ENCODE data around the gene HS1BP3. TPM values are rescaled to one million over a fixed set of nuclear protein-coding genes. Genes with fewer than 3 reads are reported as not detected.

Gene HS1BP3
- total RNA-seq, 2 experiments from 2014 or later, result 12.8 to 12.9 TPM

DNA sequence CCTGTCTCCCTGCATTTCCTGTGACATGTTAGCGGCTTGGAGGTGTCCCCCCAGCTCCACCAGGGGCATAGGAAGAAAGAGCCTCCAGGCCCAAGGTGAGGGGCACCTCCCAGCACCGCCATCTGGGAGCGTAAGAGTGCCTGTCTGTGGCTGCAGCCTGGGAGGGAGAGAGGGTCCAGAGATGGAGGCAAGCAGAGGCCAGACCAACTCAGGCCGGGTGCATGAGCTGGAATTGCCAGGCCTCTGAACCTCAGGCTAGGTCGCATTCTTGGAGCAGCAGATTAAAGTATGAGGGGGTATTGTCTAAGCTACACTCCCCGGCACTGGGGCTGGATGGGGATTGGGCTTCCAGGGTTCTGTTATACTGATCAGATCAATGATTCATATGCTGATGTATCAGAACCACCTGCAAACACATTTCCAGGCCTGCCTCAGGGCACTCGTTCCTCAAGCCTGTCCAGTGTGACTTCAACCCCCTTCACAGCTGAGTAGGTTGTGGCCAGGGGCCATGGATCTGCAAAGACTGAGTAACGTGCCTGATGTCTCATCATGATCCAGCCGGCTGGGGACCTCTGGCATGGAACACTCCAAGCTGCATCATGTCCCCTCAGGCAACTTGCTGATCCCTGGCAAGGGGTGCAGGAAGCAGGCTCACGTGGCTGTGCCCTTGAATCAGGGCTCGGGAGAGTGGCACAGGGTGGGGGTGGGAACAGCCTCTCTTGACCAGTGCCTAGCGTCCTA is 73.2 kb downstream of the HS1BP3 start:
- CTCF ChIA-PET, result interaction anchor here (1.0 to 2.8 kb wide), 3 partner anchors 18 to 131 kb away, joined by 3 to 10 read pairs (median 4); partner anchors contain the start of gene RHOB
- Mint-ChIP-seq H3K27ac (peak overlapping the region; percentile 99), H3K4me3 (no peak overlapping the region), H3K27me3 (no peaks in the 10 kb centered on the region), H3K9me3 (ENCODE audit: low read depth) (peaks cover 5% of the 10 kb centered on the region), H3K36me3 (peaks cover 14% of the 10 kb centered on the region), H3K4me1 (peaks cover 54% of the 10 kb centered on the region)
- ATAC-seq, result no peak
- no peak for DNase-seq

DNA sequence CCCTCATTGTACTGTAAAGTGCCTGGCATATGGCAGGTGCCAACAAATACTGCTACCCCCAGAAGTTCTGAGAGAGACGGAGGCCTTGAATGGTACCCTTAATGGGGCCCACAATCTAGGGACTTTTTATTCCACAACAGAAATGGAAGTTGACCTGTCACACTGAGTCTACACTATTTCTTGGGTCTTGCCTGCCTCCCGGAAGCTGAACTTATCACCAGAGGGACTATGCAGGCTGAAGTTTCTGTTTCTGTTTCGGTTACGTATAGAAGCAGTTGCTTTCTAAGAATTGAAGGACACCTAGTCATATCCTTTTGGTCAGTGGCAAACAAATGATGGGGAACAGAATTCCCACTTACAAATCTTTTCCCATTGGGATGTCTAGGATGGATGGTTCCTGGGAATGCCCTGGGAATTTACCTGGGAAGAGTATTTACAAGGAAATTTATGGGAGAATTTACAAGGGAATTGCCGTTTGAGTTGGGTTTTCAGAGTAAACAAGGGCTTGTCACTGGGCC is 74.2 kb downstream of the HS1BP3 start:
- H3K36me3 Mint-ChIP-seq, result peaks cover 14% of the 10 kb centered on the region
- CTCF ChIA-PET, result interaction anchor here (1.1 to 2.8 kb wide), 6 partner anchors 19 to 130 kb away, joined by 3 to 10 read pairs (median 4); partner anchors contain the start of gene RHOB

DNA sequence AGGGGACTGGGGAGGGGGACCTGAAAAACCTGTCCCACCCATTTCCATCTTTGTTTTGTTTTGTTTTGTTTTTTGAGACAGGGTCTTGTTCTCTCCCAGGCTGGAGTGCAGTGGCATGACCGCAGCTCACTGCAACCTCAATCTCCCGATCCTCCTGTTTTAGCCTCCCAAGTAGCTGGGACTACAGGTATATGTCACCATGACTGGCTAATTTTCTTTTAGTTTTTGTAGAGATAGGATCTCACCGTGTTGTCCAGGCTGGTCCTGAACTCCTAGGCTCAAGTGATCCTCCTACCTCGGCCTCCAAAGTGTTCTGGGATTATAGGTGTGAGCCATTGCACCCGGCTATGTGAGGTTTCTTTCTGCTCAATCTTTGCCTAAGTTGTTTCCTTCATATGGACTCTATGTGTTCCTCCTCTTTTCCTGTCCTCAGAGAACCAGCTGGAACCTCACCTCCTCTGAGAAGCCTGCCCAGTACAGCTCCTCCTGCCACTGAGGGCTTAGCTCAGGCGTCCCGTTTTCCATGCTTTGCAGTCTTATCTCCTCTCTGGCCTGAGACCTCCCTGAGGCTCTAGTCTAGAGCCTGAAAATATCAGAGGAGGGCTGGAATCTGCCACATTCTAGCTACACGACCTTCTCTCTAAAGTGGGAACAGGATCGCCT is 74.8 kb downstream of the HS1BP3 start:
- Mint-ChIP-seq H3K9me3 (ENCODE audit: low read depth) (peaks cover 5% of the 10 kb centered on the region), H3K4me1 (peaks cover 66% of the 10 kb centered on the region), H3K4me3 (peak overlapping the region; percentile 43), H3K36me3 (peaks cover 14% of the 10 kb centered on the region), H3K27me3 (no peaks in the 10 kb centered on the region), H3K27ac (peak overlapping the region; percentile 99)
- no peak for ATAC-seq
- DNase-seq, result no peak
- CTCF ChIA-PET, result interaction anchor here (1.1 to 2.8 kb wide), 6 partner anchors 20 to 129 kb away, joined by 3 to 10 read pairs (median 4); partner anchors contain the start of gene RHOB

More for the DNA sequence above, 74.2 kb downstream of the HS1BP3 start:
- H3K27me3 Mint-ChIP-seq, result no peaks in the 10 kb centered on the region
- peak overlapping the region; percentile 43 for H3K4me3 Mint-ChIP-seq
- peaks cover 65% of the 10 kb centered on the region for H3K4me1 Mint-ChIP-seq
- peak overlapping the region; percentile 99 for H3K27ac Mint-ChIP-seq
- DNase-seq (peak; percentile 78), ATAC-seq (peak; percentile 96)
- peaks cover 5% of the 10 kb centered on the region for H3K9me3 Mint-ChIP-seq (ENCODE audit: low read depth)

DNA sequence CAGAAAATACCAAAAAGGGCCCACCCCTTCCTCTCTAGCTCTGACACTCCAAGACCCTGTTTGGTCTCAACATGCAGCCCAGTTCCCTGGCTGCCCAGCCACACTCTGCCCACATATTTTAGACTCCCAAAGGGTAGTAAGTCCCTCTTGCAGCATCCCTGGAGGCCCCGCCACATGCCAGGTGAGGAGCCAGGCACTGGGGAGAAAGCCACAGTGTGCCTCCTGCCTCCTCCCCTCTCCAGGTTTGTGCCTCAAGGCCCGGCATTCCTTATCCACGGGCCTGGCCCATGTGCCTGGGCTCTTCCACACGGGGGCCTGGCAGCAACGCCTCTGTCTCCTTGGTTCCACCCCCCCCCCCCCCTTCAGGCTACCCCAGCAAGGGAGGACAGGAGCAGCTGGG is 75.5 kb downstream of the HS1BP3 start:
- H3K27me3 Mint-ChIP-seq, result no peaks in the 10 kb centered on the region
- ATAC-seq, result no peak
- peaks cover 10% of the 10 kb centered on the region for H3K36me3 Mint-ChIP-seq
- no peak for DNase-seq
- peak overlapping the region; percentile 99 for H3K27ac Mint-ChIP-seq
- no peak overlapping the region for H3K4me3 Mint-ChIP-seq
- CTCF ChIA-PET, result interaction anchor here (1.3 to 2.8 kb wide), 5 partner anchors 20 to 129 kb away, joined by 4 to 10 read pairs (median 4); partner anchors contain the start of gene RHOB
- peaks cover under 1% of the 10 kb centered on the region for H3K9me3 Mint-ChIP-seq (ENCODE audit: low read depth)
- H3K4me1 Mint-ChIP-seq, result peaks cover 63% of the 10 kb centered on the region

DNA sequence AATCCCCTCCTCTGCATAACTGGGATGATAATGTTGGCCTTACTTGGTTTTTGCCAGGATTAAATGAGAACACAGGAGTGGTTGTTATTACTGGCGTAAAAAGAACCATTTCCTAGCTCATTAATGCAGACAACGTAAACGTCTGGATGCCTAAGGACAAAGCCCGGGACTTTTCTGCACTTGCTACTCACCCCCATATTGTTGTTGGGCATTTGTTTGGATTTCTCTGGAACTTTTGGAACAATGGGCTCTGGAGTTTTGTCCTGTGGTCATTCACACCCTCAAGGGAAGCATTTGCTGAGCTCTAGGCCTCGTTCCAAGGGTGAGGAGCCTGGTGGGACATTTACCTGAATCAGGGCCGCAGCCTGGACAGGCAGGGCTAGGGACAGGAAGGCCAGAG is 76.0 kb downstream of the HS1BP3 start:
- H3K27ac Mint-ChIP-seq, result peak overlapping the region; percentile 99
- CTCF ChIA-PET, result interaction anchor here (0.7 to 2.0 kb wide), 4 partner anchors 66 to 76 kb away, joined by 3 to 4 read pairs (median 4); no protein-coding TSS in a partner anchor
- no peaks in the 10 kb centered on the region for H3K27me3 Mint-ChIP-seq
- ATAC-seq (no peak), DNase-seq (no peak)
- no peak overlapping the region for H3K4me3 Mint-ChIP-seq
- H3K4me1 Mint-ChIP-seq, result peaks cover 61% of the 10 kb centered on the region
- H3K36me3 Mint-ChIP-seq, result peaks cover 10% of the 10 kb centered on the region
- H3K9me3 Mint-ChIP-seq (ENCODE audit: low read depth), result no peaks in the 10 kb centered on the region

DNA sequence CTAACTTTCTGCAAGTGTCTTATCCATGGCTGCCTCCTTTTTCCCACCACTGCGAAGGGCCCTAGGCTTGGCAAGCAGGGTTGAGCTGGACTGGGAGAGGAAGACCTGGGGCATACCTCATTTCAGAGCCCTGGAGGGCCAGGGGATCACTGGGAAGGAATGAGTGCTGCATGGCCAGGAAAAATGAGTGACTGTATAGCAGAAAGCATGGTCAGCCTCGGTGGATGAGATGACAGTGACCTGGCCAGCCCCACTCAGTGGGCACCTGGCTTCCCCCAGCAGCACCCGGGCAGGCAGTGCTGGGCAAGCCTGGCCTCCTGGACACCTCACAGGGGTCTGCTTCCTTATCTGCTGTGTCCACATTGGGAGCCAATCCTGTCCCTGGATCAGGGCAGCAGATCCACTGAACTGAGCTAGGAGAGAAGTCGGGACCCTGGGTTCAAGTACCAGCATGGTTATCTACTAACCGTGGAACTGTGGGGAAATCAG is 76.4 kb downstream of the HS1BP3 start:
- H3K4me1 Mint-ChIP-seq, result peaks cover 59% of the 10 kb centered on the region
- peak overlapping the region; percentile 55 for H3K27ac Mint-ChIP-seq
- no peaks in the 10 kb centered on the region for H3K9me3 Mint-ChIP-seq (ENCODE audit: low read depth)
- H3K36me3 Mint-ChIP-seq, result peaks cover 10% of the 10 kb centered on the region
- ATAC-seq, result no peak
- H3K27me3 Mint-ChIP-seq, result no peaks in the 10 kb centered on the region
- H3K4me3 Mint-ChIP-seq, result no peak overlapping the region
- CTCF ChIA-PET, result interaction anchor here (0.7 kb wide), 1 partner anchor 68 kb away, joined by 3 read pairs; no protein-coding TSS in a partner anchor
- DNase-seq, result no peak

DNA sequence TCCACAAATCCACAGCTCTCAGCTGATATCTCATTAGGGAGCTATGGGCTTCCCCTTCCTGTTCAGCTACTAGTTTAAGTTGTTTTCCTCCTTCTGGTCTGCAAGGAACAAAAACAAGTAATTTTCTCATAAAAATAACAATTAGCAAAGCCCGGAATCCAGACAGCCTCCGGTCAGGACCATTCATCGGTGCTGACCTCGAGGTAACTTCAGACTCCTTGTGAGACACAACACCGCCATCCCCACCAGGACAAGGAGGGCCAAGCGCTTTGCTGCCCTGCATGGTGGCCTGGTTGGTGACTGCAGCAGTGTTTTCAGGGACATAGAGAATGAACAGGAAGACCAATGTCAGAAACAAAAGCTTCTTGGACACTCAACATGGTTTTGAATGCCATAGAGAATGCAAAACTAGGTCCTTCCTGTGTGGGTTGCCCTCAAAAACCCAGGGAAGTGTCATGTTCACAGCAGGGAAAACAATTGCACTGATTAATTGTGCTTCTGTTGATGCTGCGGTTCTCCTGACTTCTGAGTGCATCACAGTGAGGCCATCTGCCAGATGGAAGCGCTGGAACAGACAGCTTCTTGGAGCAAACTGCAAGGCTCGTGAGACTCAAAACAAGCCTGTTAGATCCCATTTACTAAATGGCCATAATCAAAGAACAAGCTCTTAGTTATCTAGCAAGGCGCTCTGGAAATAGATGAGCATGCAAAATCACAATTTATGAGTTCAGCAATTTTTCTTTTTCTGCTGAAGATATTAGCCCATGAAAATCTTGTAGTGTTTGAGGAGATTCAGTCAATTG is 77.1 kb downstream of the HS1BP3 start:
- Mint-ChIP-seq H3K27ac (peak overlapping the region; percentile 55), H3K9me3 (ENCODE audit: low read depth) (no peaks in the 10 kb centered on the region), H3K4me1 (peaks cover 59% of the 10 kb centered on the region), H3K4me3 (no peak overlapping the region), H3K36me3 (peaks cover 10% of the 10 kb centered on the region), H3K27me3 (no peaks in the 10 kb centered on the region)
- no peak for ATAC-seq
- no peak for DNase-seq
- CTCF ChIA-PET, result interaction anchor here (0.8 to 2.4 kb wide), 3 partner anchors 12 to 78 kb away, joined by 3 to 5 read pairs (median 4); partner anchors contain the start of gene HS1BP3

DNA sequence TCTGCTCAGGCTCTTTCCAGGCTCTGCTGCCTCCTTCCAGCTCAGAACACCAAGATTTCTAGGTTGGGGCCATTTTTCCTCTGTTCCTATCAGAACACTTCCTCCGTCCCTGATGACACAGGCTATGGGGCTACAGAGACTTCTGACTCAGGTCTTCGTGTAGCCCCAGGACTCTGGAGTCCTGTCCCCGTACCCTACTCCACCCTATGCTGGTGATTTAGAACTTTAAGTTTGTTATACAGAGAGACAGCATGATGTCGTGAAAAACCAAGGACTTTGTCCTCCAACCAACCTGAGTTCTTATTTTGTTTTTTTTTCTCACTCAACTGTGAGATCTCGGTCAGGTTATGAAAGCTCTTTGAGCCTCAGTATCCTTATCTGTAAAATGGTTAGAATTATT is 78.7 kb downstream of the HS1BP3 start:
- no peak for DNase-seq
- H3K4me3 Mint-ChIP-seq, result no peak overlapping the region
- peak overlapping the region; percentile 73 for H3K27ac Mint-ChIP-seq
- peaks cover 10% of the 10 kb centered on the region for H3K36me3 Mint-ChIP-seq
- peaks cover 47% of the 10 kb centered on the region for H3K4me1 Mint-ChIP-seq
- CTCF ChIA-PET, result interaction anchor here (1.5 to 2.4 kb wide), 2 partner anchors 70 to 79 kb away, joined by 4 to 5 read pairs; partner anchors contain the start of gene HS1BP3
- no peak for ATAC-seq
- H3K9me3 Mint-ChIP-seq (ENCODE audit: low read depth), result no peaks in the 10 kb centered on the region
- no peaks in the 10 kb centered on the region for H3K27me3 Mint-ChIP-seq

DNA sequence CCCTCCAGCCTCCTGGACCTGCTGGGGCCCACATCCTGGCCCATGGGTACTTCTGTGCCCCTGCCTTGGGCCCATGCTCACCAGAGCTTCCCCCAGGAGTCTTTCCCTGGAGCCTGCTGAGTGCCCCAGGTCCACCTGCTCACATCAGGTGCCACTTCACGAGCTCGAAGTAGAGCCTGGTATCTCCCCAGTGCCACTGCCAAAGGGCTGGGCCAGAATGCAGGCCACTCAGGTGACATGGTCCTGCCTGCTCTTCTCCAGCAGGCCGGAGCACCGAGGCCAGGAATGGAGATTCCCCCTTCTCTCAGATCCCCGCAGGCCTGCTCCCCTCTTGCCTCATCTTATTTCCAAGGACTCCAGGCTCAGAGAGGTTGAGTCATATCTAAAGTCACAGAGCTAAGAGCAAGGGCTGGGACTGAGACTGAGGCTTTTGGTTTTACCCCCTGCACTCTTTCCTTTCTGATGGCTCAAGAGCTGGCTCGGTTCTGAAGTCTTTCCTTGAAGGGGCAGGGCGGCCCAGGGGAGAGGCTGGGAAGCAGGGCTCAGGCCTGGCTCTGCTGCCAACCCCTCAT is 79.2 kb downstream of the HS1BP3 start:
- ATAC-seq (peak; percentile 48), DNase-seq (no peak)
- Mint-ChIP-seq H3K36me3 (peaks cover 9% of the 10 kb centered on the region), H3K4me3 (no peak overlapping the region), H3K9me3 (ENCODE audit: low read depth) (no peaks in the 10 kb centered on the region), H3K27ac (peak overlapping the region; percentile 73), H3K27me3 (peaks cover 3% of the 10 kb centered on the region), H3K4me1 (peaks cover 42% of the 10 kb centered on the region)
- CTCF ChIA-PET, result interaction anchor here (2.4 kb wide), 1 partner anchor 80 kb away, joined by 5 read pairs; the partner anchor contains the start of gene HS1BP3

DNA sequence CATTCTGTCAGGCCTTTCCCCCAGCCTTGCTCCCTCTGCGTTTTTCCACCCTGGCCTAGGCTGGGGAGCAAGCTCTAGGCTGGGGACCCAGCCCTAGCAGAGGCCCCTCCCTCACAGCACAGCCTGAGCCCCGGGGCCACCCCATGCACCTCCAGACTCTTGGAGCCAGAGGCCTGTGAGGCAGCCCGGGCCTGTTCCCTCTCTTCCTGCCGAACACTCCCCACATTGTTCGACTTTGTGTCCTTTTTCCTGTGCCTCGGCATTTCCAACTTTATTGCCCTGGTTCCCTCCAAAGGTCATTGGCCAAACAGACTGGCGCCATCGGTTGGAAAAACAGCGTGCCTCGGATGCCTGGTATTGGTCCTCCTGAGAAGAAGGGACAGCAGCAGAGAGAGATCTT is 79.7 kb downstream of the HS1BP3 start:
- peaks cover 3% of the 10 kb centered on the region for H3K27me3 Mint-ChIP-seq
- no peaks in the 10 kb centered on the region for H3K9me3 Mint-ChIP-seq (ENCODE audit: low read depth)
- H3K4me1 Mint-ChIP-seq, result peaks cover 37% of the 10 kb centered on the region
- no peak overlapping the region for H3K4me3 Mint-ChIP-seq
- H3K27ac Mint-ChIP-seq, result no peak overlapping the region
- DNase-seq (no peak), ATAC-seq (no peak)
- CTCF ChIA-PET, result interaction anchor here (2.4 kb wide), 1 partner anchor 80 kb away, joined by 5 read pairs; the partner anchor contains the start of gene HS1BP3
- peaks cover 5% of the 10 kb centered on the region for H3K36me3 Mint-ChIP-seq

DNA sequence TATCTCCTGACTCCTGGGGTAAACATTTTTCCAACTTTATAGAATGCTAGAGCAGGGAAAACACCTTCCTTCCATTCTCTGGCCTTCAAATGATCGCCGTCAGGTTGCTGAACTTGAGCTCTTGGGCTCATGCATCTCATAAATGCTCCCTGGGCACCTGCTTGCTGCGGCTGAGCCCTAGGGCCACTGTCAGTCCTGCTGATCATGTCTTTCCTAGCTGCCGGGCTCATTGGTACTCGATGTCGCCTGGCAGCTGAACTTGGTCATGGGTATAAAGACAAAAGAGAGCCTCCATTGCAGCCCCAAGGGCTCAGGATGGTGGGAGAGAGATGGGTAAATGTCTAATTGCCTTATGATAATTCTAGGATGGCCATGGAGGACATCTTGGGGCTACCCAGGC is 80.6 kb downstream of the HS1BP3 start:
- DNase-seq, result no peak
- Mint-ChIP-seq H3K4me1 (peaks cover 30% of the 10 kb centered on the region), H3K9me3 (ENCODE audit: low read depth) (no peaks in the 10 kb centered on the region), H3K27ac (peak overlapping the region; percentile 6), H3K36me3 (no peaks in the 10 kb centered on the region), H3K27me3 (peaks cover 3% of the 10 kb centered on the region), H3K4me3 (no peak overlapping the region)
- no peak for ATAC-seq
- CTCF ChIA-PET, result no interaction called here

DNA sequence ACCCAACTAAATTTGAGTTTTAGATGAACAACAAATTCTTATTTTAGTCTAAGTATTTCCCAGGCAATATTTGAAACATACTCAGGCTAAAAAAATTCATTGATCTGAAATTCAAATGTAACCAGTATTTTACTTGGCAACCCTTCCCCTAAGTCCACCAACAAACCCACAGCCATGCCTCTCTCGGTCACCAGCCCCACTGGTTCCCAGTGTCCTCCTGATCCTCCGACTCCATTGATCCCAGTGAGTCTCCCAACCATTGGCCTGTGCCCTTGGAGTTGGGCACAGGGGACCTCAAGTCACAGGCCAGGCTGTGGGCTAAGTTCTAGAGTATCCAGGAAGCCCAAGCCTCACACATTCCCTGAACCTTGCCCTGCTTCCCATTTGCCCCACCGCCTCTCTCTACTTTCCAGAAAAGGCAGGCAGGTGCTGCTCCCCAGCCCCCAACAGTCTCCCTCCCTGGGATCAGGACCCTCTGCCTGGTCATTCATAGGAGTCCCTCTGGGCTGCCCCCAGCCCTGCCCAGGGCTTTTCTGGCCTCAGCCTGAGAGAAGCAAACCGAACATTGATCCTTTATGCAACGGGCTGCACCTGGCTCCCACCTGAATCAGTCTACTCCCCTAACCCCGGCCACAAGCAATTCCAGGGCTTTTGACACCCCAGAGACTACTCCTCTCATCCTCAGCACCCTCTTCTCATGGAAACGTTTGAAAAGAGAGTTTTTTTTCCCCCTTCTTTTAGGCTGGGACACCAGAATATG is 81.3 kb downstream of the HS1BP3 start:
- no peaks in the 10 kb centered on the region for H3K36me3 Mint-ChIP-seq
- CTCF ChIA-PET, result no interaction called here
- no peak overlapping the region for H3K27ac Mint-ChIP-seq
- ATAC-seq (no peak), DNase-seq (no peak)
- H3K9me3 Mint-ChIP-seq (ENCODE audit: low read depth), result no peaks in the 10 kb centered on the region
- H3K4me1 Mint-ChIP-seq, result peaks cover 28% of the 10 kb centered on the region
- H3K27me3 Mint-ChIP-seq, result peaks cover 3% of the 10 kb centered on the region
- H3K4me3 Mint-ChIP-seq, result no peak overlapping the region
